Gastrocnemius medialis (tissue), 4 donors: ENCODE results near the gene PIEZO1. TPM values are rescaled to one million over a fixed set of nuclear protein-coding genes. Genes with fewer than 3 reads are reported as not detected.

Experiments
- ATAC-seq, 2 donors: fragments of 150-250 bp; one replicate each; pipeline ENCODE4 v1.9.1; 2016
- DNase-seq, 2 donors: peaks; one replicate each; pipeline ENCODE4 v3.0.0-alpha.2; 2019
- H3K27ac ChIP-seq, 4 donors: fragments of 200-600 bp; sonication (generic); 1 replicate in 1 of 4; 2 replicates in 3 of 4; pipeline ENCODE4 v1.5.1; 2016 to 2018; ENCODE audit warnings: mild to moderate bottlenecking in 2 of 4, moderate library complexity in 1 of 4
- H3K27me3 ChIP-seq, 3 donors: fragments of 200-600 bp; sonication (generic) in 2 of 3; 1 replicate in 1 of 3; 2 replicates in 2 of 3; pipeline versions ENCODE4 v1.5.1 to v1.6.0; 2016 to 2019; ENCODE audit warnings: mild to moderate bottlenecking in 1 of 3, moderate library complexity in 1 of 3
- H3K36me3 ChIP-seq, 2 donors: fragments of 200-600 bp; sonication (generic) in 1 of 2; one replicate each; pipeline ENCODE4 v1.5.1; 2017 to 2018
- H3K4me1 ChIP-seq, 2 donors: fragments of 200-600 bp; sonication (generic) in 1 of 2; one replicate each; pipeline ENCODE4 v1.5.1; 2016 to 2017; ENCODE audit warnings: mild to moderate bottlenecking in 2 of 2
- H3K4me3 ChIP-seq, 4 donors: fragments of 200-600 bp; sonication (generic) in 3 of 4; 1 replicate in 1 of 4; 2 replicates in 3 of 4; pipeline ENCODE4 v1.5.1; 2016 to 2019; ENCODE audit warnings: mild to moderate bottlenecking in 2 of 4
- H3K9me3 ChIP-seq, 3 donors: fragments of 200-600 bp; sonication (generic) in 2 of 3; 1 replicate in 1 of 3; 2 replicates in 2 of 3; pipeline ENCODE4 v1.5.1; 2016 to 2019
- POLR2A ChIP-seq, 2 donors: fragments of 450-650 bp; IDR thresholded peaks; one replicate each; pipeline ENCODE4 v1.6.1; 2017; ENCODE audit warnings: antibody characterized with exemption in 2 of 2, mild to moderate bottlenecking in 2 of 2, moderate library complexity in 2 of 2
- in situ Hi-C, 4 donors: fragments of 200-750 bp; cut with MboI; loops; one replicate each; pipeline versions ENCODE4 v1.15.0 to v1.8.0; 2017; ENCODE audit warnings: low sequenced_read_pairs in 4 of 4
- intact Hi-C: fragments of 100-400 bp; cut with DNase I; formaldehyde crosslinking; loops from one replicate; pipeline ENCODE4 v1.15.1; 2023; ENCODE audit warnings: low total_unique reads
- total RNA-seq, 4 donors: library from RNA; depleted of rRNA; stranded (reverse); fragments of >200 nt; gene quantifications; one replicate each; pipeline versions ENCODE4 v1.1.0 to v1.2.3, GENCODE V29; 2016
- TF ChIP-seq, protein P1 (sequence below), 5 experiments: fragments of 450-650 bp in 3 of 5; fragments of 200-600 bp in 2 of 5; sonication (generic) in 2 of 5; IDR thresholded peaks in 4 of 5; conservative IDR thresholded peaks in 1 of 5; 1 replicate in 4 of 5; 2 replicates in 1 of 5; pipeline ENCODE4 v1.5.1; 2016 to 2019; ENCODE audit warnings: antibody characterized with exemption in 5 of 5, mild to moderate bottlenecking in 3 of 5, moderate library complexity in 3 of 5

PIEZO1 gene
- total RNA-seq, 4 donors from 2014 or later: 9.0 to 37.0 (median 16.5) TPM

DNA sequence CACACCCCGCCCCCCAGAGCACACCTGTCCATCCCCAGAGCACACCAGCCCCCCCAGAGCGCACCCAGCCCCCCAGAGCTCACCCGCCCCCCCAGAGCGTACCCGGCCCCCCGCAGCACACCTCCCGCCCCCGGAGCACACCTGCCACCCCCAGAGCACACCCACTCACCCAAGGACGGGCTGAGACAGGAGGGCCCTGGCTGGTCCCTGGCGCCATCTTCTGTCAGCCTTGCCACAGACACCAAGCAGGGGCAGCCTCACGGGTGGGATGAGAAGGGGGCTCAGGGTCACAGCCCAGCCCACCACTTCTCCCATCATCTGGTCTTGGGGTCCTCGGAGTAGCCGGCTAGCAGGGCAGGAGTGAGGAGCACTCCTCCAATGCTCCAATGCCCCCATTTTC lies 31.8 kb downstream of the PIEZO1 start:
- no peaks in the 10 kb centered on the region for H3K4me1 ChIP-seq
- in situ Hi-C loops: no loop called here
- no peak for DNase-seq
- no peaks in the 10 kb centered on the region for H3K36me3 ChIP-seq
- intact Hi-C loops: no loop called here
- H3K27ac ChIP-seq: no peak overlapping the region
- no peak for TF ChIP-seq POLR2A (IDR thresholded peaks at IDR 0.05)
- TF ChIP-seq, protein P1, sequence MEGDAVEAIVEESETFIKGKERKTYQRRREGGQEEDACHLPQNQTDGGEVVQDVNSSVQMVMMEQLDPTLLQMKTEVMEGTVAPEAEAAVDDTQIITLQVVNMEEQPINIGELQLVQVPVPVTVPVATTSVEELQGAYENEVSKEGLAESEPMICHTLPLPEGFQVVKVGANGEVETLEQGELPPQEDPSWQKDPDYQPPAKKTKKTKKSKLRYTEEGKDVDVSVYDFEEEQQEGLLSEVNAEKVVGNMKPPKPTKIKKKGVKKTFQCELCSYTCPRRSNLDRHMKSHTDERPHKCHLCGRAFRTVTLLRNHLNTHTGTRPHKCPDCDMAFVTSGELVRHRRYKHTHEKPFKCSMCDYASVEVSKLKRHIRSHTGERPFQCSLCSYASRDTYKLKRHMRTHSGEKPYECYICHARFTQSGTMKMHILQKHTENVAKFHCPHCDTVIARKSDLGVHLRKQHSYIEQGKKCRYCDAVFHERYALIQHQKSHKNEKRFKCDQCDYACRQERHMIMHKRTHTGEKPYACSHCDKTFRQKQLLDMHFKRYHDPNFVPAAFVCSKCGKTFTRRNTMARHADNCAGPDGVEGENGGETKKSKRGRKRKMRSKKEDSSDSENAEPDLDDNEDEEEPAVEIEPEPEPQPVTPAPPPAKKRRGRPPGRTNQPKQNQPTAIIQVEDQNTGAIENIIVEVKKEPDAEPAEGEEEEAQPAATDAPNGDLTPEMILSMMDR (IDR thresholded peaks at IDR 0.05 in 4 of 5, conservative IDR thresholded peaks at IDR 0.05 in 1 of 5): no peak
- no peak overlapping the region for H3K4me3 ChIP-seq
- H3K9me3 ChIP-seq: no peaks in the 10 kb centered on the region
- H3K27me3 ChIP-seq: no peaks in the 10 kb centered on the region
- ATAC-seq: no peak

DNA sequence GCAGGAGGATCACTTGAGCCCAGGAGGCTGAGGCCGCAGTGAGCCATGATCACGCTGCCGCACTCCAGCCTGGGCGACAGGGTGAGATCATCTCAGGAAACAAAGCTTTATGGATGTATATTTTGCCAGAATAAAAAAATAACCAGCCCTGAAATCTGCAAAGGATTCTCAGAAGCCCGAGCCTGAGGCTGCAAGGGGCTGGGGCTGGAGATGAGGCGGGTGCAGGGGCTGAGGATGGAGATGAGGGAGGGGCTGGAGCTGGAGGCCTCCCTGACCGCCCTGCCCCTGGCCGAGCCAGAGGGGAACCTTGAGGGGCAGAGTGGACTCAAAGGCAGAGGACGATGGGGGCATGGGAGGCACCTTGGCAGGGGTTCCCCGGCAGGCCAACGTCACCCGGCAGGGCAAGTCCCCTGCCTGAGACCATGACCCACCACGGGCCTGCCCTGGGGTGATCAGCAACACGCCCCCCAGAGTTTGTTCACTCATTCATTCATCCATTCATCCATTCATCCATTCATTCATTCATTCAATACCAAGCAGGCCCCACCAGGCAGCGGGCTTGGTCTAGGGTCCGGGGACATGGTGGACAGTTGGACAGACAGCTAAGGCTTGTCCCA lies 32.5 kb downstream of the PIEZO1 start:
- Histone ChIP-seq H3K4me3 (no peak overlapping the region), H3K4me1 (no peaks in the 10 kb centered on the region), H3K27ac (no peak overlapping the region), H3K27me3 (no peaks in the 10 kb centered on the region), H3K36me3 (no peaks in the 10 kb centered on the region), H3K9me3 (no peaks in the 10 kb centered on the region)
- DNase-seq (no peak), ATAC-seq (no peak)
- intact Hi-C loops: no loop called here
- TF ChIP-seq, protein P1 (IDR thresholded peaks at IDR 0.05 in 4 of 5, conservative IDR thresholded peaks at IDR 0.05 in 1 of 5): no peak
- no peak for TF ChIP-seq POLR2A (IDR thresholded peaks at IDR 0.05)
- in situ Hi-C loops: no loop called here

DNA sequence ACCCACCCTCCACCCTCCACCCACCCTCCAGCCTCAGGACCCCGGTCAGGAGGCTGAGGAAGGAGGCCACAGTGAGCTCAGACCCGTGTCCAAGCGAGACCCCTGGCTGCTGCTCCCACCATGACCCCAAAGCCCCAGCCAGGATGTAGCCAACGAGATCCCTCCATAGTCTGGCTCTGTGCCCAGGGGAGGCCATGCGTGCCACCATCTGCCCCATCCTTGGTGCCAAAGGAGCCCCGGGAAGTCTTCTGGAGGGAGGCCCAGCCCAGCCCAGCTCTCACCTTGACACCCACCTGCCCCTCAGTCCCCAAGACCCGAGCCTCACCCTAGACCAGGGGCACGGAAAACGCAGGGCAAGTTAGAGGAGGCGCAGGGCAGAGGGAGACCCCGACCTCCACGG lies 34.2 kb downstream of the PIEZO1 start:
- in situ Hi-C loops (no loop called here), intact Hi-C loops (no loop called here)
- no peak for ATAC-seq
- TF ChIP-seq POLR2A (IDR thresholded peaks at IDR 0.05): no peak
- TF ChIP-seq, protein P1 (IDR thresholded peaks at IDR 0.05 in 4 of 5, conservative IDR thresholded peaks at IDR 0.05 in 1 of 5): no peak
- no peaks in the 10 kb centered on the region for H3K9me3 ChIP-seq
- H3K36me3 ChIP-seq: no peaks in the 10 kb centered on the region
- H3K4me1 ChIP-seq: no peaks in the 10 kb centered on the region
- H3K27me3 ChIP-seq: no peaks in the 10 kb centered on the region
- no peak for DNase-seq
- no peak overlapping the region for H3K27ac ChIP-seq
- no peak overlapping the region for H3K4me3 ChIP-seq

DNA sequence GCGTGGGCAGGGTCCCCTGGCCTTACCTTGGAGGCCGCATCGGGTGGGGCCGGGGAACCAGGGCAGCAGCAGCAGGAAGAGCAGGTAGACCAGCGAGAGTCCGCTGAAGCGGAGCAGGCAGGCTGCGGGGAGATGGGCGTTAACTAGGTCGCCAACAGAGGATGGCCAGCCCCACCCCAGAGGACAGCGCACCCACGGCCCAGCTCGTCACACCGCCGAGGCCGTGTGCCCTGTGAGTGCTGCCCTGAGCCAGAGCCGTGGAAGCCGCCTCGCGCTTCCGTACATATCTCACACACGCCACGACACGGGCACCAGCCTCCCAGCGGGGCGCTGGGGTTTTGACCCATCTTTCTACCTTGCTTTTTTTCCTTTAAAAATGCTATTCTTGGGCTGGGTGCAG lies 35.7 kb downstream of the PIEZO1 start:
- in situ Hi-C loops (loop anchor here in 2 of 4 donors (25.0 kb wide), 1 partner anchor 463 kb away; the partner anchor contains the start of genes SLC22A31 (in 2 of the 2) and ZNF778 (in 2 of the 2)), intact Hi-C loops (no loop called here)
- Histone ChIP-seq H3K4me1 (peaks cover 0 to 4% of the 10 kb centered on the region in 2 donors), H3K4me3 (no peak overlapping the region), H3K36me3 (no peaks in the 10 kb centered on the region), H3K27ac (no peak overlapping the region), H3K27me3 (peaks cover 0 to 8% (median 0%) of the 10 kb centered on the region in 3 donors), H3K9me3 (no peaks in the 10 kb centered on the region)
- ATAC-seq (no peak), DNase-seq (no peak)
- TF ChIP-seq POLR2A (IDR thresholded peaks at IDR 0.05): no peak
- TF ChIP-seq, protein P1 (IDR thresholded peaks at IDR 0.05 in 4 of 5, conservative IDR thresholded peaks at IDR 0.05 in 1 of 5): no peak
